ENCODE measurements around the gene HOXD9. TPM values are rescaled to one million over a fixed set of nuclear protein-coding genes. Genes with fewer than 3 reads are reported as not detected.

Gene HOXD9
- total and polyA plus RNA-seq, 7 donors, result 0.46 to 27.1 (median 10.6) TPM

- H3K9me3 ChIP-seq, result peaks cover 0 to 8% (median 0%) of the 10 kb centered on the region in 4 donors
- TF ChIP-seq POLR2A (IDR thresholded peaks at IDR 0.05) (no peak), CTCF (IDR thresholded peaks at IDR 0.05) (no peak), EP300 (IDR thresholded peaks at IDR 0.05) (no peak), POLR2AphosphoS5 (IDR thresholded peaks at IDR 0.05) (no peak)
- intact Hi-C loops (cut with DNase I), result no loop called here
- H3K4me1 ChIP-seq, result peaks cover 0 to 51% (median 33%) of the 10 kb centered on the region in 4 donors
- 7 to 9% methylated on average over 10 of the region's 10 CpGs for WGBS, 2 donors
- DNase-seq, result no peak
- peaks cover 49 to 98% (median 61%) of the 10 kb centered on the region in 3 donors for H3K27me3 ChIP-seq
- H3K36me3 ChIP-seq, result no peaks in the 10 kb centered on the region
- H3K4me3 ChIP-seq, result peak overlapping the region; percentile 32 to 54 (median 50)
- peak overlapping the region in 3 of 4 donors; percentile 92 to 96 (median 94) for H3K27ac ChIP-seq
Observed at GRCh38 chr2:176082525-176082823, 40.0 kb upstream of the HOXD9 start.

DNA sequence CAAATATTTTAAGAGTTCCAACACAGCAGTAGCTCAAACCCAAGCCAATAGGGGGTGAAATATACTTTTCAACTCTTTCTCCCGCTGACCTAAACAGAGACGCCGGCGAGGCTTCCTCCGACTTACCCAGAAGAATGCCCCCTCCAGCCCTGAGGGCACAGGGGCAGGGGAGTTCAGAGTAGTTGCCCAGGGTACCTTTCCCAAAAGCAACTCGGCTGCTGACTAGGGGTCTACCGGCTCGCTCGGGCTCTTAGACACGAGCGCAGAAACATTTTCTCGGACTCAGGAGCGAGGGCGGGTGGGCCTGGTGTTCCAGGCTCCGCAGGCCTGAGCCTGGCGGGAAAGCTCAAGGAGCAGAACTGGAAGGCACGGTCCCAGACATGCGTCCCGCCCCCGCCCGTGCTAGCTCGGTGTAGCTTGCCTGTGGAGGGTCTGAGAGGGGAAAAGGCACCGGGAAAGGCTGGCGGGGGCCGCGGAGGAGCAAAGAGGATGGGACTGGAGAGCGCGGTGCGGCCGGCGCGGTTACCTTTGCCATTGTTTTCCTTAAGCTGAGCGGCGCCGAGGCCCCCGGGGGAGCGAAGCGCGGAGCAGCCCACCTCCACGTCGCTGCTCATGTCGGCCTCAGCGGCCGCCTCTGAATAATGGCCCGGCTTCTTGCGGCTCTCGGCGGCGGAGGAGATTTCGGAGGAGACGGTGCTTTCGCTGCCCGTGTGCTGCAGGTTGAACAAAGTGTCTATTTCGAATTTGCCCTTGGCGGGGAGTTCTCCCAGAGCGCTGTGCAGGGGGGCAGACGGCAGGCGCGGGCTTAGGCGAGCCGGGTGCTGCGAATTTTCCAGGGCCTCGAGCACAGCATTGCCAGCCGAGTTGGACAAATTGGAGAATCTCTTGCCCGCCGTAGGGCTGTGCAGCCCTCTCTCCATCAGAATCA, 39.4 kb upstream of the HOXD9 start:
- WGBS, 2 donors, result 8 to 9% methylated on average over 66 of the region's 66 CpGs
- Histone ChIP-seq H3K27me3 (peaks cover 51 to 98% (median 61%) of the 10 kb centered on the region in 3 donors), H3K9me3 (peaks cover 0 to 8% (median 0%) of the 10 kb centered on the region in 4 donors), H3K27ac (peak overlapping the region in 3 of 4 donors; percentile 92 to 96 (median 94)), H3K36me3 (no peaks in the 10 kb centered on the region), H3K4me1 (peaks cover 0 to 56% (median 39%) of the 10 kb centered on the region in 4 donors), H3K4me3 (peak overlapping the region; percentile 32 to 54 (median 50))
- no peak for DNase-seq
- TF ChIP-seq CTCF (IDR thresholded peaks at IDR 0.05), result no peak
- no peak for TF ChIP-seq POLR2AphosphoS5 (IDR thresholded peaks at IDR 0.05)
- TF ChIP-seq POLR2A (IDR thresholded peaks at IDR 0.05), result no peak
- TF ChIP-seq EP300 (IDR thresholded peaks at IDR 0.05), result no peak
- intact Hi-C loops (cut with DNase I), result no loop called here

DNA sequence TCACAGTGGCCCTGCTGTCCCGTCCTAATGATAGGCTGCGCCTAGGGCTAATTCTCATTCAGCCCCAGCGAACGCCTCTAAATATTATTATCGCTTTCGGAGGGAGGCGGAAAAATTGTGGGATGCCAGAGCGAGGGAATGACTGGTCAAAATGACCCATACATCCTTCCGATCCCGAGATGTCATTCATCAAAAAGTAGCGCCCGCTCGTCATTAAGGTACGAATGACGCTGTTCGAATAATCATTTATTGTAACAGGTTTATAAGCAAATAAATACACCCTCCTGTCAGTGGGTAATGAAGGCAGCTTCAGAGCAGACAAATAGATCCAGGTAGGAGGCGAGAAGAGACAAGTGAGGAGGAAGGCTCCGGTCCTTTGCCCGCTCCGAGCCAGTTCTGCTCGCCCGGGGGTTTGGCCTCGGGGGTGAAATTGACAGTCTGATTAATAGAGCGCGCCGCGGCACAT, 38.7 kb upstream of the HOXD9 start, which contains the start of gene EVX2:
Gene EVX2 (minus strand): TSS at position 167 of the 466 bp plus-strand sequence. CDS start 186 bp downstream, outside the sequence.
- H3K36me3 ChIP-seq, result no peaks in the 10 kb centered on the region
- H3K27ac ChIP-seq, result peak within 1 kb of the TSS in 3 of 4 donors; percentile 92 to 96 (median 94)
- no peak for DNase-seq
- 18% methylated on average over 27 of the region's 27 CpGs for WGBS, 2 donors
- TF ChIP-seq POLR2A (IDR thresholded peaks at IDR 0.05), result peak in 1 of 2 donors; percentile 6
- peak in 1 of 4 donors; percentile 13 for TF ChIP-seq POLR2AphosphoS5 (IDR thresholded peaks at IDR 0.05)
- no peak for TF ChIP-seq EP300 (IDR thresholded peaks at IDR 0.05)
- H3K4me3 ChIP-seq, result peak within 1 kb of the TSS; percentile 32 to 54 (median 50)
- peaks cover 51 to 98% (median 61%) of the 10 kb centered on the region in 3 donors for H3K27me3 ChIP-seq
- intact Hi-C loops (cut with DNase I), result no loop called here
- H3K4me1 ChIP-seq, result peaks cover 0 to 61% (median 44%) of the 10 kb centered on the region in 4 donors
- H3K9me3 ChIP-seq, result peaks cover 0 to 8% (median 0%) of the 10 kb centered on the region in 4 donors

DNA sequence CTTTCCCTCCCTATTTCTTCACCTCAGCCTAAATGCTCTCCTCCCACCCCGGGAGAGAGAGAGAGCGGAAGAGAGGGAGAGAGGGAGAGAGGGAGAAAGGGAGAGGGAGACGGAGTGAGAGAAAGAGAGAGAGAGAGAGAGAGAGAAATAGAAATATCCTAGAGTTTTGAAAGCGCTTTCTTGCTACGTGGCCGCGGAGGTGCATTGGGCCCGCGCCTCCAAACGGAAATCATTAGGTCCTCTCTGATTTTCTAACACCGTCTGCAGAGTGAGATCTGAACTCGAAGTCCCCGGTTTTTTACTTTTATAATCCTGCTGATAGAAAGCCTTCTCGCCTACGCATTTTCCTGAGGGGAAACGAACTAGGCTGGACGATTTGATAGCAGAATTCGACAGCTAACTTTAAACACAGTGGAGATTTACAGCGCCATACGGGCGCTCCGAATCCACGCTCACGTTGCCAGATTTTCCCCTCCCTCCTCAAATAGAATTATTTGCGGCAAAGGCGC, 37.9 kb upstream of the HOXD9 start:
- Histone ChIP-seq H3K27ac (peak overlapping the region in 3 of 4 donors; percentile 92 to 96 (median 94)), H3K4me1 (peaks cover 0 to 56% (median 45%) of the 10 kb centered on the region in 4 donors), H3K4me3 (peak overlapping the region; percentile 29 to 54 (median 50)), H3K27me3 (peaks cover 48 to 98% (median 54%) of the 10 kb centered on the region in 3 donors), H3K9me3 (peaks cover 0 to 8% (median 0%) of the 10 kb centered on the region in 4 donors), H3K36me3 (no peaks in the 10 kb centered on the region)
- no peak for DNase-seq
- intact Hi-C loops (cut with DNase I), result loop anchor here (5.0 kb wide), 1 partner anchor 972 kb away; no protein-coding TSS in a partner anchor
- peak in 1 of 4 donors; percentile 14 for TF ChIP-seq POLR2AphosphoS5 (IDR thresholded peaks at IDR 0.05)
- TF ChIP-seq POLR2A (IDR thresholded peaks at IDR 0.05), result no peak
- 5 to 6% methylated on average over 26 of the region's 26 CpGs for WGBS, 2 donors

DNA sequence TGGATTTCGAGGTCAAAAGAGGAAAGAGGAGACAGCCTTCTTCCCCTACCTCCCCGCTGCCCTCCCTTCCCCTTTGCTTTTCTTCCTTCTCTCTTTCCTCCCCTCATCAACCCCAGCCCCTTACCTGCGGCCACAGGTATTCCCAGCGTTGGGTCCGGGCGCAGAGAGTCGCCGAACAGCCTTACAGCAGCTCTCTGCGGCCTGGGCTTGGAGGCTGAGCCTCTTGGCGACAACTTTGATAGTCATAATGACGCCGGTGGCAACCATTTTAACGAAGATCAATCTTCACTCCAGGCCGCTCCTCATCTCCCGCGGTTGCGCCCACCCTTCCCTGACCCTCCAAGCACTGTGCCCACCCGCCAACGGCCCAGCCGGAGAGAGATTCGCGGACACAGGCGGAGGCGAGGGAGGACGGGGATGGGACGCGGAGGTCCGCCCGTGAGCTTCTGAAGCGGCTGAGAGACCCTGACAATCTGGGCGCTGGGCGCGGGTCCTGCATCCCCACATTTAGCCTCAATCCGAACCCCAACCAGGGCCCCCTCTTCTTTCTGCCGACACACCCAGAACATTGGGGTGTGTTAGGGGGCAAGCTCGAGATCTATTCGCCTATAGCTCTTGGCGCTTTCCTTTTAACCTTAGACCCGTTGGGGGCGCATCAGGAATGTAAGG, 37.3 kb upstream of the HOXD9 start:
- TF ChIP-seq CTCF (IDR thresholded peaks at IDR 0.05) (no peak), POLR2A (IDR thresholded peaks at IDR 0.05) (no peak), POLR2AphosphoS5 (IDR thresholded peaks at IDR 0.05) (no peak), EP300 (IDR thresholded peaks at IDR 0.05) (no peak)
- H3K36me3 ChIP-seq, result no peaks in the 10 kb centered on the region
- peak overlapping the region; percentile 29 to 54 (median 50) for H3K4me3 ChIP-seq
- peaks cover 0 to 8% (median 0%) of the 10 kb centered on the region in 4 donors for H3K9me3 ChIP-seq
- 8 to 10% methylated on average over 40 of the region's 40 CpGs for WGBS, 2 donors
- intact Hi-C loops (cut with DNase I), result loop anchor here (5.0 kb wide), 1 partner anchor 973 kb away; no protein-coding TSS in a partner anchor
- peaks cover 44 to 100% (median 51%) of the 10 kb centered on the region in 3 donors for H3K27me3 ChIP-seq
- peak overlapping the region in 3 of 4 donors; percentile 92 to 96 (median 94) for H3K27ac ChIP-seq
- H3K4me1 ChIP-seq, result peaks cover 0 to 57% (median 46%) of the 10 kb centered on the region in 4 donors
- DNase-seq, result no peak
